ENCODE results near the gene IPCEF1. TPM values are rescaled to one million over a fixed set of nuclear protein-coding genes. Genes with fewer than 3 reads are reported as not detected.

Gene IPCEF1
- total RNA-seq, 4 donors from 2014 or later, result 0.37 to 8.7 (median 3.8) TPM

DNA sequence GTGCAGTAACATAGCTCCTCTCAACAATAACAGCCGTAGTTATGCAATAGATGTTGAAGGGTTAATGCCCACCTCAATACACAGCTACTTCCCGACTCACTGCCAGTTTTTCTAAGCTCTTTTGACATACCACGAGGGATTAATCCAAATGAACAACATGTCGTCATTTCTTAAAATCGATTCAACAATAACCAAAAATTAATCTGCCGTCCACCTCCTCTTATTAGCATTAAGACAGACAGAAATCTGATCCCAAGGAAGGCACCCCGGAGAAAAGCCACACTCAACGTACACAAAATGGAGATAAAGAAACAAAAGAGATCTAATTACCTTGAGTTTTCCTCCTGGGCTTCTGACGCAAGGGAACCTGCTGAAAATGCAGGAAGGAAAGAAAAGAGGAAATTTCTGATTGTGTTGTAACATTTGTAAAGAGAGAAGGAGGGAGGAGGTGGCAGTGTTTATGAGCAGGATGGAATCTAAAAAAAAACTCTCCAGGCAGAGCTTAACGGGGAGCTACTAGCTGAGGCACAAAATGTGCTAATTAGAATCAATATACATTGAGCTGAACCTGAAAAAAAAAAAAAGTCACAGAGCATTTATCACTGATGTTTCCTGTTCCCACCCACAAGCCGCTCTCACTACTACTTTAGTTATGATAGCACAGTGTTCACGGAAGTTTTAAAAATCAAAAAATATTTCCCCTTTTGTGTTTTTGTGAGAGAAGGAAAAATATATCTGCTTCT is 109.3 kb downstream of the IPCEF1 start:
- in situ Hi-C loops (cut with MboI; ENCODE audit: low pct_ligation_motif_present in 1 of 4, low pct_unique_long_range_greater_than_20kb in 1 of 4, low sequenced_read_pairs in 3 of 4), result no loop called here
- H3K27me3 ChIP-seq, result no peaks in the 10 kb centered on the region
- peak overlapping the region in 2 of 4 donors; percentile 5 to 35 for H3K4me3 ChIP-seq
- peaks cover 0 to 9% (median 0%) of the 10 kb centered on the region in 4 donors for H3K4me1 ChIP-seq
- no peak for DNase-seq
- WGBS, 2 donors (ENCODE audit: low coverage in 1 of 2), result 60% methylated on average over 12 of the region's 12 CpGs
- TF ChIP-seq EP300 (IDR thresholded peaks at IDR 0.05; ENCODE audit: low read depth) (no peak), CTCF (IDR thresholded peaks at IDR 0.05) (no peak), POLR2AphosphoS5 (IDR thresholded peaks at IDR 0.05) (peak in 1 of 3 donors; percentile 5), POLR2A (IDR thresholded peaks at IDR 0.05) (no peak)
- no peaks in the 10 kb centered on the region for H3K36me3 ChIP-seq
- H3K27ac ChIP-seq, result peak overlapping the region in 3 of 4 donors; percentile 3 to 56 (median 33)
- H3K9me3 ChIP-seq, result no peaks in the 10 kb centered on the region
- intact Hi-C loops (cut with DNase I; ENCODE audit: low total_unique reads), result no loop called here

- WGBS, 2 donors (ENCODE audit: low coverage in 1 of 2), result 85 to 94% methylated on average over 7 of the region's 7 CpGs
- no peaks in the 10 kb centered on the region for H3K36me3 ChIP-seq
- TF ChIP-seq EP300 (IDR thresholded peaks at IDR 0.05; ENCODE audit: low read depth), result no peak
- no peak for TF ChIP-seq POLR2AphosphoS5 (IDR thresholded peaks at IDR 0.05)
- TF ChIP-seq POLR2A (IDR thresholded peaks at IDR 0.05), result no peak
- in situ Hi-C loops (cut with MboI; ENCODE audit: low pct_ligation_motif_present in 1 of 4, low pct_unique_long_range_greater_than_20kb in 1 of 4, low sequenced_read_pairs in 3 of 4) (no loop called here), intact Hi-C loops (cut with DNase I; ENCODE audit: low total_unique reads) (no loop called here)
- H3K27me3 ChIP-seq, result no peaks in the 10 kb centered on the region
- peaks cover 0 to 9% (median 0%) of the 10 kb centered on the region in 4 donors for H3K4me1 ChIP-seq
- no peaks in the 10 kb centered on the region for H3K9me3 ChIP-seq
- H3K4me3 ChIP-seq, result peak overlapping the region in 2 of 4 donors; percentile 5 to 35
- no peak for DNase-seq
- peak overlapping the region in 3 of 4 donors; percentile 5 to 56 (median 33) for H3K27ac ChIP-seq
These were observed 109.9 kb downstream of the IPCEF1 start for GRCh38 chr6:154246723-154247118.

DNA sequence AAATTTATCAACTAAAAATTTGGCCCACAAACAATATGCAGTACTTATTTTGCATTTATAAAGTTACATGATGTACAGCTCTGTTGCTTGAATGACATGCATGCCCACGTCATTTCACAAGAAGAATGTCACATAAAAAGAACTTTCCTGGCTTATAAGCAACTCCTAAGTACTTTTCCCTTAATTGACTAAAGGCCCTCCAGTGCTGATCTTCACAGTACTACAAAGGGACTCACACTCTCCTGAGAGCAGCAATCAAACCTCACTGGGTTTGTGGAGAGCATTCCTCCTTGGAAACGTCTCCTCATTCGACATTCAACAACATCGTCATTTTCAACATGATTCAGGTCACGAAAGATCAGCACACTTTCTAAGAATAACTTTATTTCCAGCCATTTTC is 111.1 kb downstream of the IPCEF1 start:
- Histone ChIP-seq H3K9me3 (no peaks in the 10 kb centered on the region), H3K36me3 (no peaks in the 10 kb centered on the region), H3K4me1 (peaks cover 0 to 9% (median 0%) of the 10 kb centered on the region in 4 donors), H3K27ac (peak overlapping the region in 1 of 4 donors; percentile 28), H3K27me3 (no peaks in the 10 kb centered on the region), H3K4me3 (peak overlapping the region in 1 of 4 donors; percentile 35)
- in situ Hi-C loops (cut with MboI; ENCODE audit: low pct_ligation_motif_present in 1 of 4, low pct_unique_long_range_greater_than_20kb in 1 of 4, low sequenced_read_pairs in 3 of 4) (no loop called here), intact Hi-C loops (cut with DNase I; ENCODE audit: low total_unique reads) (no loop called here)
- TF ChIP-seq CTCF (IDR thresholded peaks at IDR 0.05), result no peak
- peak; percentile 25 for TF ChIP-seq POLR2A (IDR thresholded peaks at IDR 0.05)
- no peak for TF ChIP-seq POLR2AphosphoS5 (IDR thresholded peaks at IDR 0.05)
- no peak for TF ChIP-seq EP300 (IDR thresholded peaks at IDR 0.05; ENCODE audit: low read depth)
- 64 to 75% methylated on average over 1 to 5 of the region's 5 CpGs for WGBS, 2 donors (ENCODE audit: low coverage in 1 of 2)
- no peak for DNase-seq

DNA sequence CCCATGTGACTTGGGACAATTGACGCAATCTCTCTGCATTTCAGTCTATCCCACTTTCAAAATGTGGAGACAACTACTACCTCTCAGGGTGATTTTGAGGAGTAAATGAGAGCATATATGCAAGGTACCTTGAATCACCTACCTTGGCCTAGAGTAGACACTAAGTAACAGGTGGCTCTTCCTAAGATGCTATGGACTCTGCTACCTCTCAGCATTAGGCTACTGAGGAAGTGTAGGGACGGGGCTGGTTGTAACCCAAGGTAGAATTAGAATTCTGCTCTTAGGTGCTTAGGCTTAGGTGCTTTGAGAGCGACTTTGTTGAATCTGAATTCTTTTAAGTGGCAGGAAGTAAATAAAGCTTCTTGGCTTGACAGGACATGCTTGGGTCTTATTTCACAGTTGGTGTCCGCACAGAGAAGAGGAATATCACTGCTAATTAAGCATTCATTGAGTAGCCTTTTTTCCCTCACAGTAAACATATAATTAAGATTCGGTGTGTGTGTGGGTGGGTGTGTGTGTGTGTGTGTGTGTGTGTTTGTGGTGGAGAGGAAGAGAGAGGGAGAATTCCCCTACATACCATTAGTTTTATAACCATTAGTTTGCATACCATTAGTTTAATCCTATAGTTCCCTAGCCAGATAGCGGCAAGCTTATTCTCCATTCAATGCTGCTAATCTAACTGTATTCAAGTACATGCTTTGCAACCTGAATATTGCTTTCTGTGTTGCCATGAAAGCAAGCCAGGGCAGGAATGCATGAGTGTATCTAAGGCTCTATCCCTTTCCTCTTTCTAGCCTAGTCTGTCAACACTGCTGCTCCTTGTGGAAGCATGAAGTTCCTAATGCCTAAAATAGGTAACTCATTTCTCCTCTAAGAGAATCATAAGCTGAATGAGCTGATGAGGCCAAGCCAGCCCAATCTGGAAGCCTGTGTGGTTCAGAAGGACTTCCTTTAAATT is 112.5 kb downstream of the IPCEF1 start:
- Histone ChIP-seq H3K27ac (peak overlapping the region in 1 of 4 donors; percentile 26), H3K4me1 (no peaks in the 10 kb centered on the region), H3K27me3 (no peaks in the 10 kb centered on the region), H3K4me3 (no peak overlapping the region), H3K36me3 (no peaks in the 10 kb centered on the region), H3K9me3 (no peaks in the 10 kb centered on the region)
- in situ Hi-C loops (cut with MboI; ENCODE audit: low pct_ligation_motif_present in 1 of 4, low pct_unique_long_range_greater_than_20kb in 1 of 4, low sequenced_read_pairs in 3 of 4), result no loop called here
- DNase-seq, result no peak
- TF ChIP-seq CTCF (IDR thresholded peaks at IDR 0.05) (no peak), POLR2A (IDR thresholded peaks at IDR 0.05) (no peak), EP300 (IDR thresholded peaks at IDR 0.05; ENCODE audit: low read depth) (no peak), POLR2AphosphoS5 (IDR thresholded peaks at IDR 0.05) (no peak)
- intact Hi-C loops (cut with DNase I; ENCODE audit: low total_unique reads), result no loop called here
- 67 to 72% methylated on average over 5 to 6 of the region's 6 CpGs for WGBS, 2 donors (ENCODE audit: low coverage in 1 of 2)

Data from transverse colon (tissue), 4 donors.